Measurements from ENCODE around the gene ADD1. TPM values are rescaled to one million over a fixed set of nuclear protein-coding genes. Genes with fewer than 3 reads are reported as not detected.

Gene ADD1
- total and polyA plus RNA-seq, 2 donors (not counting 1 experiment from before 2014, with no cell fraction given), result 302 to 383 TPM

DNA sequence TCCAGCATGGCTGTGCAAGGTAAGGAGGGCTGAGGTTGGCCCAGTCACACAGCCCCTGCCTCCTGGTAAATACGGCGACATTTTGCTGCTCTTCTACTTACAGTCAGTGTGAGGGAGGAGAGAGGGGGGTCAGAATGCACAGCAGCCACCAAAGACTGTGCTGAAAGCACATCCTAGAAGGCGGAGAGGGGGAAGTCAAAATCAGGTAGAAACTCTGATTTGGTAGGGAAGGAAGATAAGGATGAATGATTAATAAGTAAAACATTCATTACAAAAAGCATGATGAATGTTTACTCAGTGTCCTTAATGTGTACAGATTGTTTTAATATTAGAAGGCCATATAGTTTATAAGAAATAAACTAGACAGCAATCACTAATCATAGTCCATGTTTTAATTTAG is 57.5 kb downstream of the ADD1 start:
- Histone ChIP-seq H2AFZ (ENCODE audit: insufficient read depth, low read depth, low read length, poor library complexity, severe bottlenecking) (no peak overlapping the region), H3K4me2 (replicated peaks; ENCODE audit: low read depth, low read length, poor library complexity, severe bottlenecking) (no peak overlapping the region), H3K9ac (ENCODE audit: low read length) (no peak overlapping the region), H4K20me1 (ENCODE audit: control insufficient read depth, insufficient read depth, low read length, poor library complexity, severe bottlenecking) (peaks cover 55% of the 10 kb centered on the region), H3K27ac (ENCODE audit: low read length in 2 of 2) (no peak overlapping the region), H3K9me3 (ENCODE audit: control extremely low read depth in 1 of 3, control insufficient read depth in 2 of 3, insufficient read depth in 1 of 3, low read length in 2 of 3) (no peaks in the 10 kb centered on the region), H3K4me1 (ENCODE audit: control insufficient read depth in 2 of 2, insufficient read depth in 2 of 2, low read length in 2 of 2) (no peaks in the 10 kb centered on the region), H3K27me3 (replicated peaks in 1 of 4; ENCODE audit: control extremely low read depth in 1 of 4, control insufficient read depth in 3 of 4, insufficient read depth in 4 of 4, low read length in 3 of 4) (no peaks in the 10 kb centered on the region), H3K79me2 (ENCODE audit: control insufficient read depth, insufficient read depth, low read length) (peaks cover 19% of the 10 kb centered on the region), H3K4me3 (ENCODE audit: control extremely low read depth in 1 of 5, extremely low read depth in 1 of 5, insufficient read depth in 1 of 5, low read depth in 2 of 5, low read length in 4 of 5) (no peak overlapping the region), H3K36me3 (replicated peaks in 1 of 2; ENCODE audit: control extremely low read depth in 1 of 2, control insufficient read depth in 1 of 2, extremely low read depth in 1 of 2, insufficient read depth in 2 of 2, low read length in 1 of 2) (peaks cover 21 to 90% of the 10 kb centered on the region in 2 experiments)
- Mint-ChIP-seq H3K4me1 (no peaks in the 10 kb centered on the region), H3K27me3 (no peaks in the 10 kb centered on the region), H3K27ac (peak overlapping the region; percentile 17), H3K9me3 (ENCODE audit: insufficient read depth) (no peaks in the 10 kb centered on the region), H3K4me3 (no peak overlapping the region)
- CTCF ChIA-PET, result no interaction called here
- WGBS (ENCODE audit: insufficient coverage), result no CpG with 5 or more reads among the region's 3 CpGs
- no peak for DNase-seq
- no peak for ATAC-seq (ENCODE audit: low read depth)
- POLR2A ChIA-PET, result no interaction called here
- intact Hi-C loops (cut with micrococcal nuclease), result no loop called here
- no peak for TF ChIP-seq EZH2 (IDR thresholded peaks at IDR 0.05; ENCODE audit: borderline replicate concordance, insufficient read depth, low read depth, low read length, poor library complexity, severe bottlenecking)
- TF ChIP-seq, protein P1, sequence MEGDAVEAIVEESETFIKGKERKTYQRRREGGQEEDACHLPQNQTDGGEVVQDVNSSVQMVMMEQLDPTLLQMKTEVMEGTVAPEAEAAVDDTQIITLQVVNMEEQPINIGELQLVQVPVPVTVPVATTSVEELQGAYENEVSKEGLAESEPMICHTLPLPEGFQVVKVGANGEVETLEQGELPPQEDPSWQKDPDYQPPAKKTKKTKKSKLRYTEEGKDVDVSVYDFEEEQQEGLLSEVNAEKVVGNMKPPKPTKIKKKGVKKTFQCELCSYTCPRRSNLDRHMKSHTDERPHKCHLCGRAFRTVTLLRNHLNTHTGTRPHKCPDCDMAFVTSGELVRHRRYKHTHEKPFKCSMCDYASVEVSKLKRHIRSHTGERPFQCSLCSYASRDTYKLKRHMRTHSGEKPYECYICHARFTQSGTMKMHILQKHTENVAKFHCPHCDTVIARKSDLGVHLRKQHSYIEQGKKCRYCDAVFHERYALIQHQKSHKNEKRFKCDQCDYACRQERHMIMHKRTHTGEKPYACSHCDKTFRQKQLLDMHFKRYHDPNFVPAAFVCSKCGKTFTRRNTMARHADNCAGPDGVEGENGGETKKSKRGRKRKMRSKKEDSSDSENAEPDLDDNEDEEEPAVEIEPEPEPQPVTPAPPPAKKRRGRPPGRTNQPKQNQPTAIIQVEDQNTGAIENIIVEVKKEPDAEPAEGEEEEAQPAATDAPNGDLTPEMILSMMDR (IDR thresholded peaks at IDR 0.05), result no peak

DNA sequence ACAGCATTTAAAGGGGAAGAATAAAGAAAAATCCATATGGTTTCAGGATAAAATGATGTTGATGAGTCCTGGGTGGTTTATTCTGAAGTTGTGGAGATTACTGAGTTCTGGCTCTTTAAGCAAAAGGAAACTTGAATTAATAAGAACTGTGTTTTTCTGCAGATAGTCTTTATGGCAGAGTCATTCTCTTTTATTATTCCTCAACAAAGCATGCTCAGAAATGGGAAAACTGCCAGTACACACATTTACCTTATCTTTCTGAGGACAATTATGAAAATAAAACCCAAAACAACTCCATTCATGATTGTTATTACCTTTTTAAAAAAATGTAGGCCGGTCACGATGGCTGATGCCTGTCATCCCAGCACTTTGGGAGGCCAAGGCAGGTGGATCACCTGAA is 58.5 kb downstream of the ADD1 start:
- Histone ChIP-seq H3K9ac (ENCODE audit: low read length) (no peak overlapping the region), H3K4me3 (ENCODE audit: control extremely low read depth in 1 of 5, extremely low read depth in 1 of 5, insufficient read depth in 1 of 5, low read depth in 2 of 5, low read length in 4 of 5) (no peak overlapping the region), H3K4me1 (ENCODE audit: control insufficient read depth in 2 of 2, insufficient read depth in 2 of 2, low read length in 2 of 2) (no peaks in the 10 kb centered on the region), H3K27me3 (replicated peaks in 1 of 4; ENCODE audit: control extremely low read depth in 1 of 4, control insufficient read depth in 3 of 4, insufficient read depth in 4 of 4, low read length in 3 of 4) (no peaks in the 10 kb centered on the region), H3K9me3 (ENCODE audit: control extremely low read depth in 1 of 3, control insufficient read depth in 2 of 3, insufficient read depth in 1 of 3, low read length in 2 of 3) (no peaks in the 10 kb centered on the region), H2AFZ (ENCODE audit: insufficient read depth, low read depth, low read length, poor library complexity, severe bottlenecking) (no peak overlapping the region), H3K4me2 (replicated peaks; ENCODE audit: low read depth, low read length, poor library complexity, severe bottlenecking) (no peak overlapping the region), H3K79me2 (ENCODE audit: control insufficient read depth, insufficient read depth, low read length) (peaks cover 14% of the 10 kb centered on the region), H3K27ac (ENCODE audit: low read length in 2 of 2) (no peak overlapping the region), H3K36me3 (replicated peaks in 1 of 2; ENCODE audit: control extremely low read depth in 1 of 2, control insufficient read depth in 1 of 2, extremely low read depth in 1 of 2, insufficient read depth in 2 of 2, low read length in 1 of 2) (peaks cover 19 to 90% of the 10 kb centered on the region in 2 experiments), H4K20me1 (ENCODE audit: control insufficient read depth, insufficient read depth, low read length, poor library complexity, severe bottlenecking) (peaks cover 58% of the 10 kb centered on the region)
- intact Hi-C loops (cut with micrococcal nuclease), result no loop called here
- 100% methylated on average over 2 of the region's 2 CpGs for WGBS (ENCODE audit: insufficient coverage)
- Mint-ChIP-seq H3K27ac (no peak overlapping the region), H3K4me3 (no peak overlapping the region), H3K9me3 (ENCODE audit: insufficient read depth) (no peaks in the 10 kb centered on the region), H3K27me3 (no peaks in the 10 kb centered on the region), H3K4me1 (no peaks in the 10 kb centered on the region)
- ATAC-seq (ENCODE audit: low read depth) (no peak), DNase-seq (no peak)
- ChIA-PET POLR2A (no interaction called here), CTCF (no interaction called here)
- TF ChIP-seq EZH2 (IDR thresholded peaks at IDR 0.05; ENCODE audit: borderline replicate concordance, insufficient read depth, low read depth, low read length, poor library complexity, severe bottlenecking), result no peak
- TF ChIP-seq, protein P1 (IDR thresholded peaks at IDR 0.05), result no peak
